PFSK-1 (cell line): ENCODE measurements around the gene CCDC38.

Source experiments
- POLR2AphosphoS5 ChIP-seq: IDR thresholded peaks from 2 replicates; pipeline ENCODE4 v1.6.1; 2012; ENCODE audit warnings: low read depth, mild to moderate bottlenecking, control low read depth, low read length, moderate library complexity
- TAF1 ChIP-seq: IDR thresholded peaks from 2 replicates; pipeline ENCODE4 v1.6.1; 2012; ENCODE audit warnings: low read length, control low read depth, borderline replicate concordance; ENCODE audit not compliant: insufficient read depth

DNA sequence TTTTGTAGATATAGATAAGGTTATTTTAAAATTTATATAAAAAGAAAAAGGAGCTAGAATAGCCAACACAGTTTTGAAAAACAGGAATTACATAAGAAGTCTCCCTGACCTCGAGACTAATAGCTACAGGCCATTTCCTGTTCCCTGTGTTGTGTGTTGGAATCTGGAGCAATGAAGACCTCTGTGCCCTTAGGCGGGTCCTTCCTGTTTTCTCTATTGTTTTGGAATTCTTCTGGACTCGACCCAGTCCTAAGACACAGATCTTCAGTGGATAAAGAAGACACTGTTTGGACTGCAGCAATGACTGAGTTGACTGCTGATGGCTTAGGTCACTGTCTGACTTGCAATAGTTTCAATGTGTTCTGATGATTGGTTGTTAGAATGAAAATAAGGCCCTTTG is 57.4 kb downstream of the CCDC38 start:
- TF ChIP-seq POLR2AphosphoS5 (no peak), TAF1 (no peak)
